GM21723 (cell line): ENCODE results near the gene FBXO30.

Source experiments
- ATAC-seq: cut with Tn5 transposase; IDR thresholded peaks from one replicate; pipeline ENCODE4 v1.9.1; 2021; ENCODE audit warnings: mild to moderate bottlenecking, moderate library complexity; ENCODE audit not compliant: unreplicated experiment

FBXO30 gene

GRCh38 chr6:145755682-145756081, 58.9 kb downstream of the FBXO30 start:
- ATAC-seq = no peak

- ATAC-seq = no peak
Measured at GRCh38 chr6:145752638-145753037, 62.0 kb downstream of the FBXO30 start.

GRCh38 chr6:145749632-145750031, 65.0 kb downstream of the FBXO30 start:
- ATAC-seq = peak; percentile 84

- no peak for ATAC-seq
Measured at GRCh38 chr6:145745861-145746260, 68.7 kb downstream of the FBXO30 start.

- no peak for ATAC-seq
Measured at GRCh38 chr6:145744619-145745018, 70.0 kb downstream of the FBXO30 start.
